Measurements from ENCODE around the gene USH2A. TPM values are rescaled to one million over a fixed set of nuclear protein-coding genes. Genes with fewer than 3 reads are reported as not detected.

Gene USH2A
- total and polyA plus RNA-seq, 5 donors from 2014 or later, result not detected

DNA sequence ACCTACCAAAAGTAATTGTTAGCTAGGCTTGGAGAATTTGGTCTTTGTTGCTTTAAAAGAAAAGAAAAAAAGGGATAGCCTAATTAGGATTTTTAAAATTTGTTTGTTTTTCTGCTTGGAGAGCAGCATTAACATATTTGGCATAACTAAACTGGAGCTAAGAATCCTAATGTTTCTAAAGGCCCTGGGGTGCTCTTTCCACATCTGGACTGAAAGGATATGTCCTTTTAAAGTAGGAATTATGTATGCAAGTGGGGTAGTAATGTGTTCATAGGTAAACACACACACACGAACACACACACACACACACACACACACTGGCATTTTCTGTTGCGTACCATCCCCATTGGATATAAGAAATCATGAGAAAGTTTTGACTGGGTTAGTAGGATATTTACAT lies 742.2 kb downstream of the USH2A start:
- H3K9me3 ChIP-seq (ENCODE audit: control insufficient read depth in 2 of 2, low read length in 2 of 2), result no peaks in the 10 kb centered on the region
- ATAC-seq (ENCODE audit: low read depth in 2 of 2) (no peak), DNase-seq (no peak)
- H3K4me1 ChIP-seq (ENCODE audit: control insufficient read depth, insufficient read depth, low read length, poor library complexity, severe bottlenecking), result no peaks in the 10 kb centered on the region
- Mint-ChIP-seq H3K4me1 (no peaks in the 10 kb centered on the region), H3K9me3 (peaks cover 0 to 6% (median 0%) of the 10 kb centered on the region in 7 donors), H3K4me3 (no peak overlapping the region), H3K27ac (no peak overlapping the region), H3K36me3 (no peaks in the 10 kb centered on the region), H3K27me3 (no peaks in the 10 kb centered on the region)
- no peak overlapping the region for H3K4me3 ChIP-seq (ENCODE audit: low read depth, low read length)
- H3K27ac ChIP-seq (ENCODE audit: insufficient read depth, low read length, poor library complexity, severe bottlenecking), result no peak overlapping the region
- no peaks in the 10 kb centered on the region for H3K36me3 ChIP-seq (ENCODE audit: control insufficient read depth, insufficient read depth, low read length)
- no peaks in the 10 kb centered on the region for H3K27me3 ChIP-seq (ENCODE audit: control insufficient read depth, insufficient read depth, low read length)

DNA sequence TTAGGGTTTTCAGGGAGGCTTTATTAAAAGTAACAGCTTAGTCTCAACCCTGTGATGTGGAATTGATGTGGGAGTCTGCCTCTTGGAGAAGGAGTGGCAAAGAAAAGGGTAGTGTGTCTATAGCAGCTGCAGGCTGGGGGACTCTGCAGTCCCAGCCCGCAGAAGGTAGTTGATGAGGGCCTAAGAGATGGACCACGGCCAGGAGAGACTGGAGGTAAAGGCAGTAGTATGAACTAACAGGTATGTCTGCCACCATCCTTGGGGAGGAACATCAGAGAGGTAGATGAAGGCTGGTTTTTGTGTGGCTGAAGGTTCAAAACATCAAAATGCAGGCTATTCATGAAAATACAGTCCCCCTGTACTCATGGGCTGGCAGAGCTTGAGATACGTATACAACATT lies 744.0 kb downstream of the USH2A start:
- no peaks in the 10 kb centered on the region for H3K4me1 ChIP-seq (ENCODE audit: control insufficient read depth, insufficient read depth, low read length, poor library complexity, severe bottlenecking)
- H3K36me3 ChIP-seq (ENCODE audit: control insufficient read depth, insufficient read depth, low read length), result no peaks in the 10 kb centered on the region
- no peak for ATAC-seq (ENCODE audit: low read depth in 2 of 2)
- Mint-ChIP-seq H3K27ac (no peak overlapping the region), H3K27me3 (no peaks in the 10 kb centered on the region), H3K36me3 (no peaks in the 10 kb centered on the region), H3K4me3 (no peak overlapping the region), H3K9me3 (peaks cover 0 to 5% (median 0%) of the 10 kb centered on the region in 7 donors), H3K4me1 (no peaks in the 10 kb centered on the region)
- no peak for DNase-seq
- no peaks in the 10 kb centered on the region for H3K27me3 ChIP-seq (ENCODE audit: control insufficient read depth, insufficient read depth, low read length)
- no peaks in the 10 kb centered on the region for H3K9me3 ChIP-seq (ENCODE audit: control insufficient read depth in 2 of 2, low read length in 2 of 2)
- no peak overlapping the region for H3K27ac ChIP-seq (ENCODE audit: insufficient read depth, low read length, poor library complexity, severe bottlenecking)
- H3K4me3 ChIP-seq (ENCODE audit: low read depth, low read length), result no peak overlapping the region

DNA sequence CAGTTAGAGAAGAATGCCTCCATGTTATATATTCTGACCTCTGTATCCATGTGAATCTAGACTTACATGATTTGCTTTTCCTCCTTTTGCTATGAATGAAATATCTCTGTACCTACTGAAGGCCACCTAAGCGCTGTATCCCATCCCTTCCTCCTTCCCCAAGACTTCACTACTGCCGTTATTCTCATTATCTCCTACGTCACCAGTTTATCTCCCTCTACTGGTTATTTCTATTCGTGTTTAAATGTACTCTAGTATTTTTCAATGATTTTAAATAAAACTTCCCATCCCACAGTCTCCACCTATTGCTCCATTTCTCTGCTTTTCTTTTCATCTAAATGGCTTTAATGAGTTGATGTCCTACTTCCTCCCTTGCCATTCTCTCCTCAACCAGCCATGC lies 746.1 kb downstream of the USH2A start:
- ATAC-seq (ENCODE audit: low read depth in 2 of 2), result no peak
- no peak overlapping the region for H3K27ac Mint-ChIP-seq
- no peaks in the 10 kb centered on the region for H3K27me3 Mint-ChIP-seq
- no peak overlapping the region for H3K27ac ChIP-seq (ENCODE audit: insufficient read depth, low read length, poor library complexity, severe bottlenecking)
- H3K36me3 Mint-ChIP-seq, result no peaks in the 10 kb centered on the region
- H3K36me3 ChIP-seq (ENCODE audit: control insufficient read depth, insufficient read depth, low read length), result no peaks in the 10 kb centered on the region
- H3K4me3 ChIP-seq (ENCODE audit: low read depth, low read length), result no peak overlapping the region
- H3K4me1 Mint-ChIP-seq, result no peaks in the 10 kb centered on the region
- H3K27me3 ChIP-seq (ENCODE audit: control insufficient read depth, insufficient read depth, low read length), result no peaks in the 10 kb centered on the region
- DNase-seq, result no peak
- H3K9me3 ChIP-seq (ENCODE audit: control insufficient read depth in 2 of 2, low read length in 2 of 2), result no peaks in the 10 kb centered on the region
- H3K4me3 Mint-ChIP-seq, result no peak overlapping the region
- no peaks in the 10 kb centered on the region for H3K4me1 ChIP-seq (ENCODE audit: control insufficient read depth, insufficient read depth, low read length, poor library complexity, severe bottlenecking)
- peaks cover 0 to 2% (median 0%) of the 10 kb centered on the region in 7 donors for H3K9me3 Mint-ChIP-seq

DNA sequence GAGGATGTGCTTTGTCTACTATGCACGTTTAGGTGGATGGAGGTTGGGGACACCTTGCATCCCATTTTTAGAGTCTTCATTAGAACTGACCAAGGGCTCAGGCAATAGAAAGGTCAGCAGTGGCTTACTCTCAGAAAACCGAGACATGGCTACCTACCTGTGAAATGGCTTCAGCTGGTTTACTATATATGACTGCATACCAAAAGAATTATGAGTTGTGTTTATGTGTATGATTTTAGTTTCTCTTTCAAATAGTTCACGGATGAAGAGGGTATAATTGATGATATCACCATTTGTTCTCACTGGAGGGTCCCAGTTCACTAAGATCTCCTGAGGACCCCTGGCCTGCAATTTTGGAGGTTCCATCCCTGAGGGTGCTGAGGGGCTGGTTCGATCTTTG lies 749.3 kb downstream of the USH2A start:
- H3K36me3 ChIP-seq (ENCODE audit: control insufficient read depth, insufficient read depth, low read length), result no peaks in the 10 kb centered on the region
- no peaks in the 10 kb centered on the region for H3K9me3 ChIP-seq (ENCODE audit: control insufficient read depth in 2 of 2, low read length in 2 of 2)
- Mint-ChIP-seq H3K9me3 (peaks cover 0 to 6% (median 0%) of the 10 kb centered on the region in 7 donors), H3K4me3 (no peak overlapping the region), H3K4me1 (no peaks in the 10 kb centered on the region), H3K27ac (no peak overlapping the region), H3K27me3 (no peaks in the 10 kb centered on the region), H3K36me3 (no peaks in the 10 kb centered on the region)
- no peaks in the 10 kb centered on the region for H3K4me1 ChIP-seq (ENCODE audit: control insufficient read depth, insufficient read depth, low read length, poor library complexity, severe bottlenecking)
- H3K27ac ChIP-seq (ENCODE audit: insufficient read depth, low read length, poor library complexity, severe bottlenecking), result no peak overlapping the region
- DNase-seq (no peak), ATAC-seq (ENCODE audit: low read depth in 2 of 2) (no peak)
- no peaks in the 10 kb centered on the region for H3K27me3 ChIP-seq (ENCODE audit: control insufficient read depth, insufficient read depth, low read length)
- no peak overlapping the region for H3K4me3 ChIP-seq (ENCODE audit: low read depth, low read length)

DNA sequence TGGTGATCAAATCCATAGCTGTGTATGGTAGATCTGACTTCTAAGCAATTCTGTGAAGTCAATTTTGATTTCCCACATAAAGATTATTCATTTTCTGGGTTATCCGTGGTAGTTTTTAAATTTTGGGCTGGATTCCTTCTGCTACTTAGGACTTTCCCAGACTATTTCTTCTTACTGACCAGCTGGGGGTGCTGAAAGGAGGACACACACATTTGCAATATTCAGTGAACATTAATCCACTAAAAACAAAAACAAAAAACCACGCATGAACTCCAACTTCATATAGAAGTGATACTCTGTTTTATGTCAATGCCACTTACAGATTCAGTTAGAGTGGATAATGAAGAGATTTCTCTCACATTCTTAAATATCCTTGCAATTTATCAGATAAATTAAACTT lies 750.8 kb downstream of the USH2A start:
- Histone ChIP-seq H3K27ac (ENCODE audit: insufficient read depth, low read length, poor library complexity, severe bottlenecking) (no peak overlapping the region), H3K9me3 (ENCODE audit: control insufficient read depth in 2 of 2, low read length in 2 of 2) (no peaks in the 10 kb centered on the region), H3K36me3 (ENCODE audit: control insufficient read depth, insufficient read depth, low read length) (no peaks in the 10 kb centered on the region), H3K27me3 (ENCODE audit: control insufficient read depth, insufficient read depth, low read length) (no peaks in the 10 kb centered on the region), H3K4me3 (ENCODE audit: low read depth, low read length) (no peak overlapping the region), H3K4me1 (ENCODE audit: control insufficient read depth, insufficient read depth, low read length, poor library complexity, severe bottlenecking) (no peaks in the 10 kb centered on the region)
- H3K36me3 Mint-ChIP-seq, result no peaks in the 10 kb centered on the region
- ATAC-seq (ENCODE audit: low read depth in 2 of 2), result no peak
- DNase-seq, result no peak
- no peak overlapping the region for H3K4me3 Mint-ChIP-seq
- H3K27me3 Mint-ChIP-seq, result no peaks in the 10 kb centered on the region
- peaks cover 0 to 6% (median 0%) of the 10 kb centered on the region in 7 donors for H3K9me3 Mint-ChIP-seq
- no peak overlapping the region for H3K27ac Mint-ChIP-seq
- H3K4me1 Mint-ChIP-seq, result no peaks in the 10 kb centered on the region

DNA sequence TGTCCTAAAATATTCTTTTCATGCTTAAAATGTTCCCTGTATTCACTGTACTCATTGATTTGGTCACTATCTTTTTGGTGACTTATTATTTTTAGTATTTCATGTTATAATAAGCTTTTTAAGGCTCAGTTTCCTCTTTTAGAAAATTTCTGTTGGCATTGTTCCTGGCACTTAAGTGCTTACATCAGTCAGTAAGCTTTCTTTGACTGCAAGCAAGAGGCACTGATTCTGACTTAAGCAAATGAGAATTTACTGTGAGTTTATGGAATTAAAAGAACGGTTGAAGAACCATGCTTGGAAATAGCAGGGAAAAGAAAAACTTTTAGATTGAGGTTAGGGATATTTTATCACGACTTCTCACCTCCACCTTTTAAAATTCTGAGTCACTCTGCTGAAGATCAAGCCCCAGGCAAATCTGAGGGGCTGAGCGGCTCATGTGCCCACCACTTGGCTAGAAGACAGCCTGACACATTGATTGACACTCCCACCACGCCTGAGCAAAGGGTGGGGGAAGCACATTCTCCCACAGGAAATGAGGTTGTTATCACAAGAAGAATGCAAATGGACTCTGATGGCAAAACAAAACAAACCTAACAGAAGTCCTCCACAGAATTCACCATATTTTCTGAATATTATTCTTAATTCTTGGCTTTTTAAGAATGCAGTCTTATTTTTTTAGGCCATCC lies 753.3 kb downstream of the USH2A start:
- Histone ChIP-seq H3K27me3 (ENCODE audit: control insufficient read depth, insufficient read depth, low read length) (no peaks in the 10 kb centered on the region), H3K4me1 (ENCODE audit: control insufficient read depth, insufficient read depth, low read length, poor library complexity, severe bottlenecking) (no peaks in the 10 kb centered on the region), H3K36me3 (ENCODE audit: control insufficient read depth, insufficient read depth, low read length) (no peaks in the 10 kb centered on the region), H3K9me3 (ENCODE audit: control insufficient read depth in 2 of 2, low read length in 2 of 2) (no peaks in the 10 kb centered on the region), H3K4me3 (ENCODE audit: low read depth, low read length) (no peak overlapping the region), H3K27ac (ENCODE audit: insufficient read depth, low read length, poor library complexity, severe bottlenecking) (no peak overlapping the region)
- H3K36me3 Mint-ChIP-seq, result no peaks in the 10 kb centered on the region
- H3K4me3 Mint-ChIP-seq, result no peak overlapping the region
- no peaks in the 10 kb centered on the region for H3K4me1 Mint-ChIP-seq
- H3K27ac Mint-ChIP-seq, result no peak overlapping the region
- ATAC-seq (ENCODE audit: low read depth in 2 of 2) (no peak), DNase-seq (no peak)
- H3K27me3 Mint-ChIP-seq, result no peaks in the 10 kb centered on the region
- H3K9me3 Mint-ChIP-seq, result peaks cover 0 to 6% (median 0%) of the 10 kb centered on the region in 7 donors

DNA sequence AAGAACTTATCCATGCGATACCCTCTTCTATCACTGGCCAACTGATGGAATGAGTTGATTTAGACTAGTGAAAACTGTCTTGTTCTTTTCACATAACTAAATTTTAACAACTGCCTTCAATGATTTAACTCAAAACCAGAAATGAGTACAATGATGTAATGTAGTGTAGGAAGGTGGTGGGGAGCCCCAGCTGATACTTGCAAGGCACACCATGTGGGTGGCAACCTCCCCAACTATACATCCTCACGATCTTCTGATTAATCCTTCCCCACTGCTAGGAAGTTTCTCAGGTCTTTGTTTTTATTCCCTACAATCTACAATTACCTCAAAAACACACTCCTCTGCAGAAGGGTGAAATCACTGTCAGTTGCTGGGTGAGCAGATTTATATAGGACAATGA lies 755.5 kb downstream of the USH2A start:
- no peaks in the 10 kb centered on the region for H3K4me1 Mint-ChIP-seq
- no peak overlapping the region for H3K4me3 ChIP-seq (ENCODE audit: low read depth, low read length)
- no peak overlapping the region for H3K27ac ChIP-seq (ENCODE audit: insufficient read depth, low read length, poor library complexity, severe bottlenecking)
- no peaks in the 10 kb centered on the region for H3K27me3 ChIP-seq (ENCODE audit: control insufficient read depth, insufficient read depth, low read length)
- H3K9me3 Mint-ChIP-seq, result peaks cover 0 to 10% (median 0%) of the 10 kb centered on the region in 7 donors
- H3K27me3 Mint-ChIP-seq, result no peaks in the 10 kb centered on the region
- no peak for ATAC-seq (ENCODE audit: low read depth in 2 of 2)
- no peaks in the 10 kb centered on the region for H3K9me3 ChIP-seq (ENCODE audit: control insufficient read depth in 2 of 2, low read length in 2 of 2)
- no peaks in the 10 kb centered on the region for H3K36me3 Mint-ChIP-seq
- no peaks in the 10 kb centered on the region for H3K4me1 ChIP-seq (ENCODE audit: control insufficient read depth, insufficient read depth, low read length, poor library complexity, severe bottlenecking)
- H3K4me3 Mint-ChIP-seq, result no peak overlapping the region
- H3K27ac Mint-ChIP-seq, result no peak overlapping the region
- no peaks in the 10 kb centered on the region for H3K36me3 ChIP-seq (ENCODE audit: control insufficient read depth, insufficient read depth, low read length)
- DNase-seq, result no peak

DNA sequence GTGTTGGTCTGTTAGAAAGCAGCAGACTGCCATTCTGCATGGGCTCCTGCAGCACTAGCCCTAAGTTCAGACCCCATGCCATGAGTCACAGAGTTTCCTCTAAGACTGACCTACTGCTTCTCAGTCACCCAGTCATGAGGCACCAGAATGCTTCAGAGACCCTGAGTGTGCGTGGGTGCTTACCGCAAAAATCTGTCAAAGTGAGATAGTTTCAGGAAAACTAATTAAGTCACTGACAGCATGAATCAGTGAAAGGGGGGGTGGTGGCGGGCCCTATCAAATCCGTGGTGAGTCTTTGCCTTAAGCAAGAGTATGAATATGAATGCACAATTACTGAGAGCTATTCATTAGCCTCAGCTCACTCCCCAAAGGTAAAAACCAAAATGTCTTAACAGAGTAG lies 758.0 kb downstream of the USH2A start:
- no peak overlapping the region for H3K4me3 Mint-ChIP-seq
- Histone ChIP-seq H3K36me3 (ENCODE audit: control insufficient read depth, insufficient read depth, low read length) (no peaks in the 10 kb centered on the region), H3K9me3 (ENCODE audit: control insufficient read depth in 2 of 2, low read length in 2 of 2) (no peaks in the 10 kb centered on the region), H3K4me1 (ENCODE audit: control insufficient read depth, insufficient read depth, low read length, poor library complexity, severe bottlenecking) (no peaks in the 10 kb centered on the region), H3K27ac (ENCODE audit: insufficient read depth, low read length, poor library complexity, severe bottlenecking) (no peak overlapping the region), H3K27me3 (ENCODE audit: control insufficient read depth, insufficient read depth, low read length) (no peaks in the 10 kb centered on the region), H3K4me3 (ENCODE audit: low read depth, low read length) (no peak overlapping the region)
- no peak for DNase-seq
- H3K9me3 Mint-ChIP-seq, result peaks cover 0 to 10% (median 0%) of the 10 kb centered on the region in 7 donors
- H3K4me1 Mint-ChIP-seq, result no peaks in the 10 kb centered on the region
- ATAC-seq (ENCODE audit: low read depth in 2 of 2), result no peak
- H3K27ac Mint-ChIP-seq, result no peak overlapping the region
- H3K36me3 Mint-ChIP-seq, result no peaks in the 10 kb centered on the region
- H3K27me3 Mint-ChIP-seq, result no peaks in the 10 kb centered on the region

All from CD4-positive, CD25-positive, alpha-beta regulatory T cell (primary cell).